ENCODE results near the gene INSR. TPM values are rescaled to one million over a fixed set of nuclear protein-coding genes. Genes with fewer than 3 reads are reported as not detected.
A peak's percentile ranks its signal among the peaks of the same experiment; 100 is the strongest.

Gene INSR
- total RNA-seq, 1 donor from 2014 or later: 14.1 TPM

DNA sequence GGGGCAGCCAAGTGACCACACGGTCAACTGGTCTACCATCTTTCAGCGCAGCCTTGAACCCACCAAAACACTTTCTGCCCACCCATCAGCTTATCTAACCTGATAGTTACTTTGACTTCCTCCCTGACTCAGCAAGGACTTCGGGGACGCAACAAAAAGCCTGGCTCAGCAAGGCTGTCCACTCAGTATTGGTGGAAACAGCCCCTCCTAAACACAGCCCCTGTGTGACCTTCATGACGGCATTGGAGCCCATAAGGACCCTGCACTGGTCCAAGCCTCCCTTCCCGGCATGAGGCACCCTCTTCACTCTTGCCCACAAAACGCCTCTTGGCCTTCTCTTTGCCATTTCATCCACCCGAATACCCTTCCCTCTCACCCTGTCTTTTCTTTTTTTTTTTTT, 39.1 kb downstream of the INSR start:
- no peak for DNase-seq (ENCODE audit: low read depth, low spot score)
- Mint-ChIP-seq H3K4me3 (no peak overlapping the region), H3K27ac (ENCODE audit: unreplicated experiment) (peak overlapping the region; percentile 43), H3K4me1 (no peaks in the 10 kb centered on the region), H3K27me3 (ENCODE audit: low read depth) (no peaks in the 10 kb centered on the region), H3K9me3 (no peaks in the 10 kb centered on the region), H3K36me3 (ENCODE audit: low read depth) (peaks cover 3% of the 10 kb centered on the region)
- TF ChIP-seq, protein P1, sequence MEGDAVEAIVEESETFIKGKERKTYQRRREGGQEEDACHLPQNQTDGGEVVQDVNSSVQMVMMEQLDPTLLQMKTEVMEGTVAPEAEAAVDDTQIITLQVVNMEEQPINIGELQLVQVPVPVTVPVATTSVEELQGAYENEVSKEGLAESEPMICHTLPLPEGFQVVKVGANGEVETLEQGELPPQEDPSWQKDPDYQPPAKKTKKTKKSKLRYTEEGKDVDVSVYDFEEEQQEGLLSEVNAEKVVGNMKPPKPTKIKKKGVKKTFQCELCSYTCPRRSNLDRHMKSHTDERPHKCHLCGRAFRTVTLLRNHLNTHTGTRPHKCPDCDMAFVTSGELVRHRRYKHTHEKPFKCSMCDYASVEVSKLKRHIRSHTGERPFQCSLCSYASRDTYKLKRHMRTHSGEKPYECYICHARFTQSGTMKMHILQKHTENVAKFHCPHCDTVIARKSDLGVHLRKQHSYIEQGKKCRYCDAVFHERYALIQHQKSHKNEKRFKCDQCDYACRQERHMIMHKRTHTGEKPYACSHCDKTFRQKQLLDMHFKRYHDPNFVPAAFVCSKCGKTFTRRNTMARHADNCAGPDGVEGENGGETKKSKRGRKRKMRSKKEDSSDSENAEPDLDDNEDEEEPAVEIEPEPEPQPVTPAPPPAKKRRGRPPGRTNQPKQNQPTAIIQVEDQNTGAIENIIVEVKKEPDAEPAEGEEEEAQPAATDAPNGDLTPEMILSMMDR (conservative IDR thresholded peaks at IDR 0.05): no peak

GRCh38 chr19:7254590-7254989, 39.6 kb downstream of the INSR start:
- no peaks in the 10 kb centered on the region for H3K4me1 Mint-ChIP-seq
- no peaks in the 10 kb centered on the region for H3K9me3 Mint-ChIP-seq
- H3K36me3 Mint-ChIP-seq (ENCODE audit: low read depth): peaks cover 3% of the 10 kb centered on the region
- DNase-seq (ENCODE audit: low read depth, low spot score): no peak
- H3K27ac Mint-ChIP-seq (ENCODE audit: unreplicated experiment): peak overlapping the region; percentile 89
- H3K4me3 Mint-ChIP-seq: no peak overlapping the region
- TF ChIP-seq, protein P1 (conservative IDR thresholded peaks at IDR 0.05): no peak
- H3K27me3 Mint-ChIP-seq (ENCODE audit: low read depth): no peaks in the 10 kb centered on the region

- TF ChIP-seq, protein P1 (conservative IDR thresholded peaks at IDR 0.05): no peak
- no peak overlapping the region for H3K27ac Mint-ChIP-seq (ENCODE audit: unreplicated experiment)
- H3K36me3 Mint-ChIP-seq (ENCODE audit: low read depth): peaks cover 6% of the 10 kb centered on the region
- H3K4me3 Mint-ChIP-seq: no peak overlapping the region
- DNase-seq (ENCODE audit: low read depth, low spot score): no peak
- no peaks in the 10 kb centered on the region for H3K9me3 Mint-ChIP-seq
- no peaks in the 10 kb centered on the region for H3K4me1 Mint-ChIP-seq
- H3K27me3 Mint-ChIP-seq (ENCODE audit: low read depth): no peaks in the 10 kb centered on the region
These were observed 41.9 kb downstream of the INSR start for GRCh38 chr19:7252364-7252763.

DNA sequence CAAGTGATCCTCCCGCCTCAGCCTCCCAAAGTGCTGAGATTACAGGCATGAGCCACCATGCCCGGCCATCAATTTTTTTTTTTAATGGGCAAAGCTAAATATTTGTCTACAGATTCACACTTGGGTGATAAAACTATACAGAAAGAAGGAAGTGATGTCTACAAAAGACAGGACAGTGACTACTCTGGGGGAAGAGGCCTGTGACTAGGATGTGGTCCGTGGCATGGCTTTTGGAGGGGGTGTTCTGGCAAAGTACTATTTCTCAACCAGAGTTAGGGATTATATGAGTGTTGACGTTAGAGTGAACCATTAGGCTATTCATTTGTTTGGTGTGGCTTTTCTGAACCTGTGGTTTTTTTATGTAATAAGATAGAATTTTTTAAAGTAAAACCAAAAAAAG, 42.7 kb downstream of the INSR start:
- no peak overlapping the region for H3K4me3 Mint-ChIP-seq
- H3K9me3 Mint-ChIP-seq: peaks cover 2% of the 10 kb centered on the region
- H3K27me3 Mint-ChIP-seq (ENCODE audit: low read depth): no peaks in the 10 kb centered on the region
- no peak overlapping the region for H3K27ac Mint-ChIP-seq (ENCODE audit: unreplicated experiment)
- H3K36me3 Mint-ChIP-seq (ENCODE audit: low read depth): peaks cover 9% of the 10 kb centered on the region
- TF ChIP-seq, protein P1 (conservative IDR thresholded peaks at IDR 0.05): no peak
- no peak for DNase-seq (ENCODE audit: low read depth, low spot score)
- H3K4me1 Mint-ChIP-seq: no peaks in the 10 kb centered on the region

- Mint-ChIP-seq H3K4me3 (no peak overlapping the region), H3K36me3 (ENCODE audit: low read depth) (peaks cover 9% of the 10 kb centered on the region), H3K27me3 (ENCODE audit: low read depth) (no peaks in the 10 kb centered on the region), H3K9me3 (peaks cover 2% of the 10 kb centered on the region), H3K4me1 (no peaks in the 10 kb centered on the region), H3K27ac (ENCODE audit: unreplicated experiment) (no peak overlapping the region)
- no peak for DNase-seq (ENCODE audit: low read depth, low spot score)
- TF ChIP-seq, protein P1 (conservative IDR thresholded peaks at IDR 0.05): no peak
These were observed 43.3 kb downstream of the INSR start for GRCh38 chr19:7250951-7251350.
